ENCODE results near the gene SYT17. TPM values are rescaled to one million over a fixed set of nuclear protein-coding genes. Genes with fewer than 3 reads are reported as not detected.

SYT17 gene
- total RNA-seq, 1 donor from 2014 or later: 25.4 TPM

- ATAC-seq (ENCODE audit: low read depth): no peak
- Mint-ChIP-seq H3K36me3 (ENCODE audit: low read depth) (peaks cover 21% of the 10 kb centered on the region), H3K9me3 (peaks cover 6% of the 10 kb centered on the region), H3K27me3 (no peaks in the 10 kb centered on the region), H3K4me1 (peaks cover 11% of the 10 kb centered on the region), H3K27ac (no peak overlapping the region), H3K4me3 (no peak overlapping the region)
- intact Hi-C loops (cut with micrococcal nuclease): no loop called here
- CTCF ChIA-PET: no interaction called here
- POLR2A ChIA-PET: no interaction called here
- no peak for DNase-seq
- no peak for TF ChIP-seq CTCF (IDR thresholded peaks at IDR 0.05)
Observed at GRCh38 chr16:19218581-19218980, 50.5 kb downstream of the SYT17 start.

GRCh38 chr16:19219836-19220235 is 51.8 kb downstream of the SYT17 start:
- Mint-ChIP-seq H3K27ac (no peak overlapping the region), H3K9me3 (peaks cover 10% of the 10 kb centered on the region), H3K4me3 (no peak overlapping the region), H3K36me3 (ENCODE audit: low read depth) (peaks cover 31% of the 10 kb centered on the region), H3K4me1 (peaks cover 5% of the 10 kb centered on the region), H3K27me3 (no peaks in the 10 kb centered on the region)
- no peak for ATAC-seq (ENCODE audit: low read depth)
- intact Hi-C loops (cut with micrococcal nuclease): no loop called here
- POLR2A ChIA-PET: interaction anchor here (0.6 kb wide), 2 partner anchors 22 to 126 kb away, joined by 4 to 7 read pairs; no protein-coding TSS in a partner anchor
- CTCF ChIA-PET: no interaction called here
- no peak for TF ChIP-seq CTCF (IDR thresholded peaks at IDR 0.05)
- no peak for DNase-seq

GRCh38 chr16:19223235-19224170 is 55.5 kb downstream of the SYT17 start:
- Mint-ChIP-seq H3K27me3 (no peaks in the 10 kb centered on the region), H3K4me3 (no peak overlapping the region), H3K27ac (no peak overlapping the region), H3K4me1 (peaks cover 2% of the 10 kb centered on the region), H3K9me3 (peaks cover 7% of the 10 kb centered on the region), H3K36me3 (ENCODE audit: low read depth) (peaks cover 55% of the 10 kb centered on the region)
- TF ChIP-seq CTCF (IDR thresholded peaks at IDR 0.05): no peak
- ATAC-seq (ENCODE audit: low read depth): no peak
- no peak for DNase-seq
- ChIA-PET CTCF (no interaction called here), POLR2A (no interaction called here)
- intact Hi-C loops (cut with micrococcal nuclease): no loop called here

GRCh38 chr16:19225651-19226050 is 57.6 kb downstream of the SYT17 start:
- H3K4me3 Mint-ChIP-seq: no peak overlapping the region
- ChIA-PET POLR2A (no interaction called here), CTCF (no interaction called here)
- no peaks in the 10 kb centered on the region for H3K27me3 Mint-ChIP-seq
- H3K36me3 Mint-ChIP-seq (ENCODE audit: low read depth): peaks cover 61% of the 10 kb centered on the region
- ATAC-seq (ENCODE audit: low read depth) (no peak), DNase-seq (no peak)
- H3K9me3 Mint-ChIP-seq: peaks cover 7% of the 10 kb centered on the region
- peaks cover 2% of the 10 kb centered on the region for H3K4me1 Mint-ChIP-seq
- TF ChIP-seq CTCF (IDR thresholded peaks at IDR 0.05): no peak
- H3K27ac Mint-ChIP-seq: no peak overlapping the region
- intact Hi-C loops (cut with micrococcal nuclease): no loop called here

- POLR2A ChIA-PET: no interaction called here
- ATAC-seq (ENCODE audit: low read depth) (no peak), DNase-seq (no peak)
- Mint-ChIP-seq H3K36me3 (ENCODE audit: low read depth) (peaks cover 66% of the 10 kb centered on the region), H3K4me3 (no peak overlapping the region), H3K4me1 (peaks cover 2% of the 10 kb centered on the region), H3K9me3 (peaks cover 7% of the 10 kb centered on the region), H3K27me3 (no peaks in the 10 kb centered on the region), H3K27ac (no peak overlapping the region)
- CTCF ChIA-PET: no interaction called here
- TF ChIP-seq CTCF (IDR thresholded peaks at IDR 0.05): no peak
- intact Hi-C loops (cut with micrococcal nuclease): no loop called here
Observed at GRCh38 chr16:19227643-19228042, 59.6 kb downstream of the SYT17 start.
